GM18951 (cell line): ENCODE results near the gene ECHS1.
"Not testable (repeated sequence)": the region's sequence is repeated elsewhere in the genome, so short reads cannot be mapped to it uniquely, and the experiment has no call there.

Experiments
- POLR2A ChIP-seq: IDR thresholded peaks from 4 replicates; pipeline ENCODE4 v1.6.1; 2011; ENCODE audit warnings: mild to moderate bottlenecking; ENCODE audit not compliant: insufficient read length, insufficient read depth; ENCODE audit errors: extremely low read depth
- in situ Hi-C: fragments of 300-500 bp; cut with MboI; formaldehyde crosslinking; loops from one replicate; pipeline ENCODE4 v1.12.0; 2022; ENCODE audit warnings: low sequenced_read_pairs, mixed read lengths, inconsistent platforms; ENCODE audit not compliant: unreplicated experiment

Gene ECHS1

GRCh38 chr10:133332936-133333699, 40.0 kb downstream of the ECHS1 start:
- in situ Hi-C loops, result no loop called here
- TF ChIP-seq POLR2A, result no peak

- in situ Hi-C loops, result no loop called here
Measured at GRCh38 chr10:133329491-133330202, 43.5 kb downstream of the ECHS1 start.

GRCh38 chr10:133328358-133329343, 44.5 kb downstream of the ECHS1 start:
- in situ Hi-C loops, result no loop called here
- TF ChIP-seq POLR2A, result no peak

More at GRCh38 chr10:133329491-133330202, 43.5 kb downstream of the ECHS1 start:
- no peak for TF ChIP-seq POLR2A

DNA sequence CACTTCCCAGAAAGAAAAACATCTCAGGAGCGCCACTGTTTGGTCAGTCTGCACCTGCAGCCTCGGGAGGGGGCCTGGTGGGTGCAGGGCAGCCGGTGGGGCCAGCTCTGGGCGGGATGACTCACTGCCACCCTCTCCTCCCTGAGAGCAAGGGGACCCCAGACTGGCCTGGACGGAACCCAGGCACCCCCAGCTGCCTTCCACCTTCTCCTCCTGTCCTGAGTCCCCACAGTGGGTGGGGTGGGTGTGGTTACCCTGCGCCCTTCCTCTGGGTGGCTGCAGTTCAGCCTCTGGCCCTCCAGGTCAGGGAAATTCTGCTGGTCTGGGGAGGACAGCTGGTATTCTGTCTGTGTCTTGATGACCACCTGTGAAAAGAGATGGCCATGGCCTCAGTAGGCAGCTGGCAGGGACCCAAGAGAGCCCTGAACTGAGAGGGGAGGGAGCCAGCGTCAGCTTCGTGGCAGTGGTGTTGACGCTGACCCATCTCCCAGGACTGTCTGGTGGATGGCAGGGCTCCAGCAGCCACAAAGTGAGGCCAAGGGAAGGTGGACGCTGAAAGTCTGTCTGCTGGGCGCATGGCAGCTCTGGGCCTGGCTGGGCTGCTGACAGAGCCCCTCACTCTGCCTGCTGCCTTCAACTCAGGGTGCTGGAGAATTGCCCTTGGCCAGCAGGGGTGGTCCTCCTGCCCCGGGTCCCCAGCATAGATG, 45.4 kb downstream of the ECHS1 start:
- no peak for TF ChIP-seq POLR2A
- in situ Hi-C loops, result no loop called here

DNA sequence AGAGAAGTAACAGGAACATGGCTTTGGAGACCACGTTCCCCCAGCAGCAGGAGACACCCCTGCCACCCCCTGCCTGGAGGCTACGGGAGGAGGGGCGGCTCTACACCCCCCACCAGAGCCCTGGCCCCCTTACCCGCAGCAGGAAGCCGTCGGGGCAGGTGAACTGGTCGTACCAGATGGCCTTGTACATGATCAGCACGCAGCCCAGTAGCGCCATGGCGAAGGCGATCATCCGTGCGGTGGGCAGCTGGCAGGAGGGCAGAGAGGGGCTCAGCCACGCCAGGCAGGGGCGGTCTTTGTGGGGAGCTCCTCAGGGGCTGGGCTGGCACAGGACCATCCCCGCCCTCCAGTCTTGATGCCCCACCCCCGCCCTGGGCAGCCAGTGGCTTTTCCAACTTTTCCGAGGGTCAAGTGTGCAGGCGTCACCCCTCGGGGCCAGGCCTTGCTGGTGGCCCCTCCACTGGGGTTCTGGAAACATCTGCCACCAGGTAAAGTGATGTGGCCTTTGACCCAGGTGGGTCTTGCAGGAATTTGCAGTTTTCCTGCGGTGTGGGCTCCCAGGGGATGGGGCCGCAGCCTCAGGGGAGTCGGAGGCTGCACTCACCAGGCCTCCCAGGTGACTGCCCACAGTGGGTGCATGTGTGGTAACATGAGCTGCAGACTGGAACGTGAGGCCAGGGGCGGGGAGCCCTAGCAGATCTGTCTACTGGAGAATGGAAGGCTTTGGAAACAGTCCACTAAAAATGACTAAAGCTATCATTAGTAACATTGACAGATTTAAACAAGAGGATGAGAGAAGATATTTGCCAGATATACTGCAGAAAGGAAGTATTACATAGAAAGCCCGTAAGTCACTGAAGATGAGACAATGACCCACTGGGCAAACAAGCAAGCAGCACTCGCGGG, 46.2 kb downstream of the ECHS1 start:
- no peak for TF ChIP-seq POLR2A
- in situ Hi-C loops, result no loop called here

DNA sequence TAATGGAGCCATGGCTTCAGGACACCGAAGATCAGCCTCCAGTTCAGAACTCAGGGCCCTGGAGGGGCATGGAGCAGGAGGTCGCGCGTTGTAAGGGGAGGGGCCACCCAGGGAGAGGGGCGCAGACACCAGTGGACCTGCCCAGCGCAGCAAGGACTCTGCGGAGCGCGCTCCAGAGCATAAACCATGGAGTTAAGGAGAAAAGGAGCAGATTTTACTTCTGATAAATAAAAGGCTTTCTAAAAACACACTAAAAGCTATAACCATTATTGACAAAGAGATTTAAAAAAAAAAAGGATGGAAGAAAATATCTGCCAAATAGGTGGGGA, 47.0 kb downstream of the ECHS1 start:
- TF ChIP-seq POLR2A, result no peak
- in situ Hi-C loops, result no loop called here

- in situ Hi-C loops, result no loop called here
- no peak for TF ChIP-seq POLR2A
Measured at GRCh38 chr10:133325440-133326222, 47.5 kb downstream of the ECHS1 start.

DNA sequence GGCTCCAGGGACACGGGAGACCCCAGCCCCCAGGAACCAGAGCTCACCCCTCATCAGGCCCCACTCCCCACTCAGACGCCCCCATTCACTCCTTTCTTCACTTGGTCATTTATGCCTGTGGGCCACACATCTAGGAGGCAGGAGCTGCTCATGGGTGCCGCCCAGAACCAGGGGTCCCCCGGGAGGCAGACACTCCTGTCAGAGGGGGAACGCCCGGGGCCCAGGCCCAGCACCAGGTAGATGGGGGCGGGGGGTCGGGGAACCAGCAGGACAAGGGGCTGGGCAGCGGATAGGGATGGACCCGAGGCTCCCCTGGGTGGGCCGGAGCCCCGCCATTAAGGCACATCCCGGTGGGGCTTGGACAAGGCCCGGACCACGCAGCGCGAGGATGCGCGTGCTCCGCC, 48.3 kb downstream of the ECHS1 start:
- TF ChIP-seq POLR2A, result no peak
- in situ Hi-C loops, result no loop called here

DNA sequence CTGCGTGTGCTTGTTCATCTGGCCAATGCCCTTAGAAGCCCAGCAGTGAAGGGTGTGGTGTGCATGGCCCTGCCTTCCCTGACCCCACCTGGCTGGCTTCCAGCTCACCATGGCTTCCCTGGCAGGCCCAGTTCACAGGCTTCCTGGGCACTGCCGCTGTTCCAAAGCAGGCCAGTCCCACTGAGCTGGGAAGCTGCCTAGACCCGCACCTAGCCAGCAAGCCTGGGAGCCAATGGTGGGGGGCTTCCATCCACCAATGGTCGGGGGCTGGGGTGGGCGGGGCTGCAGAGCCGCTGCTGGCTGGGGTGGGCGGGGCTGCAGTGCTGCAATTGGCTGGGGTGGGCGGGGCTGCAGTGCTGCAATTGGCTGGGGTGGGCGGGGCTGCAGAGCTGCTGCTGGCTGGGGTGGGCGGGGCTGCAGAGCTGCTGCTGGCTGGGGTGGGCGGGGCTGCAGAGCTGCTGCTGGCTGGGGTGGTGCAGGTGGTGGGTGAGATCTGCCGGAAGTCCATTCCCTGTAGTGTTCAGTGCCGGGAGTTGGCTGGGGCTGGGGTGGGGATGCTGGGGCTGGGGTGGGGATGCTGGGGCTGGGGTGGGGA, 48.9 kb downstream of the ECHS1 start:
- in situ Hi-C loops, result no loop called here
- no peak for TF ChIP-seq POLR2A

DNA sequence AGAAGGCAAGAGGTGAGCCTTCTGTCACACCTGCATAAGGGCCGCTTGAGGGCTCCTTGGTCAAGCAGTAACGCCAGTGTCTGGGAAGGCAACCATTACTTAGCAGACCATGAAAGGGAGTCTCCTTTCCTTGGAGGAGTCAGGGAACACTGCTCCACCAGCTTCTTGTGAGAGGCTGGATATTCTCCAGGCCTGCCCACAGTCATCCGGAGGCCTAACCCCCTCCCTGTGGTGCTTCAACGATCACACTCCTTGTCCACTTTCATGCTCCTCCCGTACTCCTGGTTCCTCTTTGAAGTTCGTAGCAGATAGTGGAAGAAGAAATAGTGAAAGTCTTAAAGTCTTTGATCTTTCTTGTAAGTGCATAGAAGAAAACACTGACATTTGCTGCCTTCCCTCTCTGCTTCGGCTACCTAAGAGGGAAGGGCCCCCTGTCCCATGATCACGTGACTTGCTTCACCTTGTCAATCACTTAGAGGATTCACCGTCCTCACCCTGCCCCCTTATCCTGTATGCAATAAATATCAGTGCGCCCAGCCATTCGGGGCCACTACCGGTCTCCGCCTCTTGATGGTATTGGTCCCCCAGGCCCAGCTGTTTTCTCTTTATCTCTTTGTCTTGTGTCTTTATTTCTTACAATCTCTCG, 51.0 kb downstream of the ECHS1 start:
- in situ Hi-C loops, result not testable (repeated sequence)

GRCh38 chr10:133320852-133321422, 52.2 kb downstream of the ECHS1 start:
- in situ Hi-C loops, result not testable (repeated sequence)
